Suprapubic skin (tissue), 4 donors: Measurements from ENCODE around the gene PPP1R26. TPM values are rescaled to one million over a fixed set of nuclear protein-coding genes. Genes with fewer than 3 reads are reported as not detected.

Experiments
- DNase-seq, 2 donors: peaks; one replicate each; pipeline ENCODE4 v3.0.0-alpha.2; 2019; ENCODE audit warnings: low spot score in 2 of 2
- H3K27ac ChIP-seq: fragments of 200-600 bp; sonication (generic); one replicate; pipeline ENCODE4 v1.5.1; 2019
- H3K27me3 ChIP-seq: fragments of 200-600 bp; sonication (generic); one replicate; pipeline ENCODE4 v1.5.1; 2019
- H3K36me3 ChIP-seq: fragments of 200-600 bp; sonication (generic); one replicate; pipeline ENCODE4 v1.5.1; 2019
- H3K4me1 ChIP-seq: fragments of 200-600 bp; sonication (generic); one replicate; pipeline ENCODE4 v1.5.1; 2019
- H3K4me3 ChIP-seq: fragments of 200-600 bp; sonication (generic); one replicate; pipeline ENCODE4 v1.5.1; 2019; ENCODE audit warnings: mild to moderate bottlenecking
- H3K9me3 ChIP-seq: fragments of 200-600 bp; sonication (generic); one replicate; pipeline ENCODE4 v1.5.1; 2019
- CTCF ChIP-seq, 2 donors: fragments of 200-600 bp in 1 of 2; fragments of 450-650 bp in 1 of 2; sonication (generic) in 1 of 2; IDR thresholded peaks; one replicate each; pipeline ENCODE4 v1.5.1; 2016 to 2019; ENCODE audit warnings: antibody characterized with exemption in 2 of 2, mild to moderate bottlenecking in 1 of 2, moderate library complexity in 1 of 2
- EP300 ChIP-seq: sonication (generic); formaldehyde crosslinking; IDR thresholded peaks from one replicate; pipeline ENCODE4 v1.6.1; 2017; ENCODE audit warnings: antibody characterized with exemption
- POLR2A ChIP-seq, 2 donors: fragments of 450-650 bp; IDR thresholded peaks; one replicate each; pipeline ENCODE4 v1.6.1; 2017; ENCODE audit warnings: antibody characterized with exemption in 2 of 2, mild to moderate bottlenecking in 2 of 2, moderate library complexity in 2 of 2
- POLR2AphosphoS5 ChIP-seq, 3 donors: sonication (generic); formaldehyde crosslinking; IDR thresholded peaks; one replicate each; pipeline ENCODE4 v1.6.1; 2017; ENCODE audit warnings: antibody characterized with exemption in 3 of 3
- WGBS: methylation state at CpG from one replicate; pipeline ENCODE4 v1.1.5; 2018; 5-methylcytosine and 5-hydroxymethylcytosine counted together
- total RNA-seq, 4 donors: library from RNA; depleted of rRNA; stranded (reverse); fragments of >200 nt; gene quantifications; one replicate each; pipeline ENCODE4 v1.1.0, GENCODE V29; 2016

The PPP1R26 gene
- total RNA-seq, 4 donors from 2014 or later: 6.2 to 11.0 (median 9.0) TPM

- 85% methylated on average over 7 of the region's 10 CpGs for WGBS
- Histone ChIP-seq H3K9me3 (no peaks in the 10 kb centered on the region), H3K27ac (no peak overlapping the region), H3K27me3 (no peaks in the 10 kb centered on the region), H3K36me3 (no peaks in the 10 kb centered on the region), H3K4me3 (no peak overlapping the region), H3K4me1 (peaks cover 15% of the 10 kb centered on the region)
- DNase-seq: no peak
- no peak for TF ChIP-seq EP300
- TF ChIP-seq CTCF (IDR thresholded peaks at IDR 0.05): no peak
- TF ChIP-seq POLR2A (IDR thresholded peaks at IDR 0.05): no peak
- TF ChIP-seq POLR2AphosphoS5 (IDR thresholded peaks at IDR 0.05): no peak
These were observed 2.8 kb upstream of the PPP1R26 start for GRCh38 chr9:135476561-135477355.

DNA sequence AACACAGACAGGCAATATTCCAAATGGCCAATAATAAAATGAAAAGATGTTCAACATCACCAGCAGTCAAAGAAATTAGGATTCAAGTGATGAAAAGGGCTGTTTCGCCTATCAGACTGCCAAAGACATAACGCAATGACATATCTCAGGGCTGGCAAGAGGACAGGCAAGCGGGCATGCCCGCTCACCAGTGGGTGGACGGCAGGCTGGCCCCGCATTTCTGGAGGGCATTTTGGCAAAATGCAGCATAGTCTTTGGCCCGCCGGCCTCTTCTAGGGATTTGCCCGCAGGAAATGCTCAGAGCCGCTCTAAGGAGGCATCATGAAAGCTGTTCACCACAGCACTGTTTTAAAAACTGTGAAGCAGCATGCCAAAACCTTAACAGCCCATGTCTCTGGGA, 1.4 kb upstream of the PPP1R26 start:
- no peaks in the 10 kb centered on the region for H3K36me3 ChIP-seq
- no peak overlapping the region for H3K4me3 ChIP-seq
- H3K4me1 ChIP-seq: peaks cover 15% of the 10 kb centered on the region
- H3K27me3 ChIP-seq: no peaks in the 10 kb centered on the region
- H3K27ac ChIP-seq: no peak overlapping the region
- DNase-seq: no peak
- no peaks in the 10 kb centered on the region for H3K9me3 ChIP-seq
- TF ChIP-seq POLR2AphosphoS5 (IDR thresholded peaks at IDR 0.05) (no peak), EP300 (no peak), POLR2A (IDR thresholded peaks at IDR 0.05) (no peak), CTCF (IDR thresholded peaks at IDR 0.05) (no peak)
- 69% methylated on average over 10 of the region's 10 CpGs for WGBS

- TF ChIP-seq POLR2AphosphoS5 (IDR thresholded peaks at IDR 0.05) (no peak), EP300 (no peak), CTCF (IDR thresholded peaks at IDR 0.05) (no peak), POLR2A (IDR thresholded peaks at IDR 0.05) (no peak)
- DNase-seq: no peak
- Histone ChIP-seq H3K27ac (peak overlapping the region; percentile 51), H3K27me3 (no peaks in the 10 kb centered on the region), H3K4me1 (peaks cover 15% of the 10 kb centered on the region), H3K9me3 (no peaks in the 10 kb centered on the region), H3K36me3 (no peaks in the 10 kb centered on the region), H3K4me3 (peak overlapping the region; percentile 83)
- WGBS: 5% methylated on average over 19 of the region's 64 CpGs
These were observed 633 bp upstream of the PPP1R26 start for GRCh38 chr9:135478829-135479468.

DNA sequence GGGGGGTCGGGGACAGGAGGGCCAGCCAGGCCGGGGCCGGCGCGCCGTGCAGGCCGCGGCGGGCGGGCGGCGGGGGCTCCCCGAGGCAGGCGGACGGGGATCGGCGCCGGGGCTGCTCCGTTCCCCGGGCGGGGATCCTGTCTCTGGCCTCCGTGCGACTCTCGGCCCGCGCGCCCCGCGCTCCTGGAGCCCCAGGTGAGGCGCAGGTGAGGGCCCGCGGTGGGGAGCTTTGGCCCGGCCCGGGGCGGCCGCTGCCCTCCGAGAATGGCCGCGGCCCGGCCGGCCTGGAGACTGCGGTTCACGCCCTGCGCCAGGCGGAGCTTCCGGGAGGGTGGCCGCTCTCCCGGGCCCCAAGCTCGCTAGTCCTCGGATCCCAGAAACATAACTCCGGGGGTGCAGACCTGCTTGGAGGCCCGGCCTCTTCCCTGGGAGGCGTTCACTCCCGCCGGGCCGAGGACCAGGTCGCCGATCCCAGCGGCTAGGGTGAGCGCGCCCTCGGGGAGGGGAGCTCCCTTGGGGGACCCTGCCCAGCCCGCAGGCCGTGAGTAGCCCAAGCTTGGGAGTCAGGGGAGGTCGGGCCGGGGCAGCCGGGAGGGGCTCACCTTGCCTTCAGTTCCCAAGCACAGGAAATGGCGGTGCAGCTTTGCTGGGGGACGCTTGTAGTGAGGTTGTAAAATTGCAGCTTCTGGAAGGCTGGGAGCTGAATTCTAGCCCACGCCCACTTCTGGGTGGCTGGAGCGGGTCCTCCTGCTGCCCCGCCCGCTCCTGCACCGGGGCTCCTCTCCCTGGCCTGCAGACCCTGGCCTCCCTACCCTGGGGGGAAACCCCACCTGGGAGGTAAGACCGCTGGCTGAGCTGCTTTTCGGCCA, 723 bp downstream of the PPP1R26 start:
- H3K9me3 ChIP-seq: no peaks in the 10 kb centered on the region
- peaks cover 13% of the 10 kb centered on the region for H3K36me3 ChIP-seq
- DNase-seq: no peak
- peak overlapping the region; percentile 26 for H3K27ac ChIP-seq
- H3K27me3 ChIP-seq: no peaks in the 10 kb centered on the region
- TF ChIP-seq POLR2A (IDR thresholded peaks at IDR 0.05): no peak
- TF ChIP-seq POLR2AphosphoS5 (IDR thresholded peaks at IDR 0.05): no peak
- TF ChIP-seq EP300: no peak
- no peak for TF ChIP-seq CTCF (IDR thresholded peaks at IDR 0.05)
- WGBS: 3% methylated on average over 19 of the region's 76 CpGs
- H3K4me1 ChIP-seq: peaks cover 15% of the 10 kb centered on the region
- peak overlapping the region; percentile 83 for H3K4me3 ChIP-seq
